ENCODE data around the gene STEAP2.

Gene STEAP2

DNA sequence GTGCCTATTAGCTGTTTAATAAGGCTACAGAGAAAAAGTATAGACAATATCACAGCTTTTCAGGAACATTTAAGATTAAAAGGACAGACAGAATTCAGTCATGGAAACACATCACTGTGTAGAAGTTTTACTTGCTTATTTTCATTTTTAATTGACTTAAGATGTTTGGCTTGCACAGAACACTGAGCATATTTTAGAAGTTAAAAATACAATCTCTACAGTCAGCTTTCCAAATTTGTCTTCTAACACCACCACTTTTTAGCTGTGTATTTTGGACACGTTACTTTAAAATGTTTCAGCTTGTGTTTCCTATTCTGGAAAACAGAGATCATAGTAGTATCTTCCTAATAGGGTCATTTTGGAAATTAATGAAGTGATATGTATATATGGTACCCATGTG is 45.2 kb downstream of the STEAP2 start:
- Histone ChIP-seq H3K9ac (ENCODE audit: low read depth, low read length) (no peak overlapping the region), H3K36me3 (ENCODE audit: insufficient read depth, low read depth, low read length) (no peaks in the 10 kb centered on the region), H3K4me1 (ENCODE audit: insufficient read depth, low read length) (no peaks in the 10 kb centered on the region), H3K27me3 (ENCODE audit: insufficient read depth, low read length) (no peaks in the 10 kb centered on the region), H3K9me3 (ENCODE audit: insufficient read depth, low read depth, low read length) (no peaks in the 10 kb centered on the region), H3K4me3 (ENCODE audit: low read length) (no peak overlapping the region), H3K27ac (ENCODE audit: low read length) (no peak overlapping the region)

DNA sequence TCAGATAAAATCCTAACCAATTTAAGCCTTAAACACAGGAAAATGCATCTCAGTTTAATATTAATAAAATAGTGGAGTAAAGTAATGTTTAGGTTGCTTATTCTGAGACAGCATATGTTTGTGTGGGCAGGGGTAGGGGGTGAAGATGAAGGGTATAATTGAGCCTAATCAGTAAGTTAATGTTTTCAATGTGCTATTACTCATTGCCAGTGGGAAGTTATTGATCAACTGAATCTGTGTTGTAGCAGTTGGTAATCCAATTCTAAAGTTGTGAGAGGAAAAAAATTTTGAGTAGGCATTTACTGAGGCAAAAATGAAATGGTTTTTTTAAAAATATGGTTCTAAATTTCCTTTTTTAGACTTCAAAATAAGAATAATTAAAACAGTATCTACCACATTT is 49.9 kb downstream of the STEAP2 start:
- Histone ChIP-seq H3K36me3 (ENCODE audit: insufficient read depth, low read depth, low read length) (no peaks in the 10 kb centered on the region), H3K9me3 (ENCODE audit: insufficient read depth, low read depth, low read length) (no peaks in the 10 kb centered on the region), H3K4me1 (ENCODE audit: insufficient read depth, low read length) (no peaks in the 10 kb centered on the region), H3K4me3 (ENCODE audit: low read length) (no peak overlapping the region), H3K9ac (ENCODE audit: low read depth, low read length) (no peak overlapping the region), H3K27me3 (ENCODE audit: insufficient read depth, low read length) (no peaks in the 10 kb centered on the region), H3K27ac (ENCODE audit: low read length) (no peak overlapping the region)

DNA sequence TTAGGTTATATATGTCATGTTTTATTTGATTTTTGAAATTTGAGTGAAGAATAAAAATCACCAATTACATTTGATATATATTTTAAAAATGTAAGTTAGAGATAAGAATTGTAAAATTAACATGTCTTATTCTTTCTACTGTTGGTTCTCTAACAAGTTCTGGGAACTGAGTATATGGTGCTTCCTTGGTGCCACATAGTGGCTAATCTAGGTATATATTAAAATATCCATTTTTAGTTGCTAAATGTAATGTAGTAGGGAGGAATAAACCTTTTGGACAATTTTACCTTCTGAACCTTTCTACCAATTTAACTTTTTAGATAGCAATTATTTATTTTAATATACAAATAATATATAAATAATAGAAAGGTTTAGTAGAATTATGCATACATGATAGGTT is 50.9 kb downstream of the STEAP2 start:
- H3K27me3 ChIP-seq (ENCODE audit: insufficient read depth, low read length) = no peaks in the 10 kb centered on the region
- H3K36me3 ChIP-seq (ENCODE audit: insufficient read depth, low read depth, low read length) = no peaks in the 10 kb centered on the region
- H3K27ac ChIP-seq (ENCODE audit: low read length) = no peak overlapping the region
- H3K9me3 ChIP-seq (ENCODE audit: insufficient read depth, low read depth, low read length) = no peaks in the 10 kb centered on the region
- H3K4me3 ChIP-seq (ENCODE audit: low read length) = no peak overlapping the region
- no peaks in the 10 kb centered on the region for H3K4me1 ChIP-seq (ENCODE audit: insufficient read depth, low read length)
- H3K9ac ChIP-seq (ENCODE audit: low read depth, low read length) = no peak overlapping the region

DNA sequence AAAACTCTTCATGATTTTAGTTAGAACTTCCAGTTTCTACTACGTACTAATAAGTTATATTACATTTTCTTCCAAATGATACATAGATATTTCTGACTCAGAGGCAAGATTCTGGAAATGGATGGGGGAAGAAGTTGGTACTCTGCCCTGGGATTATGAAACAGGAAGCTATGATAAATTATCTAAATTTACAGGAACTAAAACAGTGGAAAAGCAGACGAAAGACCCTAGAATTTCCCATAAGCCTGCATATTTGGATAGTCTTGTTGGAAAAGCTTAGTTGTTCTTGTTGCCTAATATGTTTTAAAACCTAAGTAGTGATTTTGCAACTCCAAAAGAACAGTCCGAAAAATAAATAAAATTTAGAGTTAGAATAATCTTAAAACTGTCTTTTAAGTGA is 55.3 kb downstream of the STEAP2 start:
- no peaks in the 10 kb centered on the region for H3K36me3 ChIP-seq (ENCODE audit: insufficient read depth, low read depth, low read length)
- H3K4me1 ChIP-seq (ENCODE audit: insufficient read depth, low read length) = no peaks in the 10 kb centered on the region
- no peak overlapping the region for H3K27ac ChIP-seq (ENCODE audit: low read length)
- no peak overlapping the region for H3K9ac ChIP-seq (ENCODE audit: low read depth, low read length)
- no peaks in the 10 kb centered on the region for H3K9me3 ChIP-seq (ENCODE audit: insufficient read depth, low read depth, low read length)
- H3K4me3 ChIP-seq (ENCODE audit: low read length) = no peak overlapping the region
- no peaks in the 10 kb centered on the region for H3K27me3 ChIP-seq (ENCODE audit: insufficient read depth, low read length)

DNA sequence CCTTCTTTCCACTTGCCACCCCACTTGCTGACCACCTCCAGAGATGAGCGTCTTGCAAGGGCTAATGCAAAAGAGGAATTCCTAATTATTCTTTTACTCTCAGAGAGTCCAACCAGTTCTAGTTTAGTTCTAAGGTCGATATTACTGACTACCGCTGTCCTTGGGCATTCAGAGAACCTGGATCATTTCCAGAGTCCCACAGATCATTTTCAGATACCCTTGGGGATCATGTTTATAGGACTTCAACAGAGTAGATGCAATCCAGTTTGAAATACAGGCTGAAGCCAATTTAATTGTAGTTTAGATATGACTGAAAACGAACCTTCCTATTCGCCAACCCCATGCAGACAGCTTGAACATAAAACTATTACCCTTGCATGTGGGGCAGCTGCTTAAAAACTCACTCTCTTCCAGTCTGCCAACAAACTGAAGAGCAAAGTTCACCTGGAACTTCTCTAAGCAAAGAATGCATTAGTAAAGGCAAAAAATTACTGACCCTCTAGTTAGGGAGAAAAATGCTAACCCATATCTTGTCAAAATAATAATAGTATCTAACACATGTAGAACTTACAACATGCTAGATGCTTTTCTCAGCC is 55.8 kb downstream of the STEAP2 start:
- Histone ChIP-seq H3K4me1 (ENCODE audit: insufficient read depth, low read length) (no peaks in the 10 kb centered on the region), H3K4me3 (ENCODE audit: low read length) (no peak overlapping the region), H3K9ac (ENCODE audit: low read depth, low read length) (no peak overlapping the region), H3K27me3 (ENCODE audit: insufficient read depth, low read length) (no peaks in the 10 kb centered on the region), H3K36me3 (ENCODE audit: insufficient read depth, low read depth, low read length) (no peaks in the 10 kb centered on the region), H3K9me3 (ENCODE audit: insufficient read depth, low read depth, low read length) (no peaks in the 10 kb centered on the region), H3K27ac (ENCODE audit: low read length) (no peak overlapping the region)

DNA sequence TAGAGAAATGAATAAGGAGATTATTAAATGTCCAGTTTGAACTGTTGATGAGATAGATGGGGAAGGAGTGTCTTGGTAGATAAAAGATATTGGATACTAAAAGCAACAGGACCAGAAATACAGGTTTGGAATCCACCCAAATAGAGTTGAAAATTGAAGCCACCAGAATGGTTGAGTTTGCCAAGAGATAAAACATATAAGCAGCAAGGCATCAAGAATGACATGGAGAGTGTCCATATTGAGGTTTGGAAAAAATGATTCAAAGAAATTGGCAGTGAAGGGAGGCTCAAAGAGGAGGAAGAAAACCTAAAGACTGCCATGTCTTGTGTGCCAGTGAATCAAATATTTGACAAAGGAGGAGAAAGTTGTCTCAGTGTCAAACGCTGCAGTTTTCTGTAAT is 57.6 kb downstream of the STEAP2 start:
- Histone ChIP-seq H3K9me3 (ENCODE audit: insufficient read depth, low read depth, low read length) (no peaks in the 10 kb centered on the region), H3K4me3 (ENCODE audit: low read length) (no peak overlapping the region), H3K4me1 (ENCODE audit: insufficient read depth, low read length) (no peaks in the 10 kb centered on the region), H3K27me3 (ENCODE audit: insufficient read depth, low read length) (no peaks in the 10 kb centered on the region), H3K27ac (ENCODE audit: low read length) (no peak overlapping the region), H3K36me3 (ENCODE audit: insufficient read depth, low read depth, low read length) (no peaks in the 10 kb centered on the region), H3K9ac (ENCODE audit: low read depth, low read length) (no peak overlapping the region)

DNA sequence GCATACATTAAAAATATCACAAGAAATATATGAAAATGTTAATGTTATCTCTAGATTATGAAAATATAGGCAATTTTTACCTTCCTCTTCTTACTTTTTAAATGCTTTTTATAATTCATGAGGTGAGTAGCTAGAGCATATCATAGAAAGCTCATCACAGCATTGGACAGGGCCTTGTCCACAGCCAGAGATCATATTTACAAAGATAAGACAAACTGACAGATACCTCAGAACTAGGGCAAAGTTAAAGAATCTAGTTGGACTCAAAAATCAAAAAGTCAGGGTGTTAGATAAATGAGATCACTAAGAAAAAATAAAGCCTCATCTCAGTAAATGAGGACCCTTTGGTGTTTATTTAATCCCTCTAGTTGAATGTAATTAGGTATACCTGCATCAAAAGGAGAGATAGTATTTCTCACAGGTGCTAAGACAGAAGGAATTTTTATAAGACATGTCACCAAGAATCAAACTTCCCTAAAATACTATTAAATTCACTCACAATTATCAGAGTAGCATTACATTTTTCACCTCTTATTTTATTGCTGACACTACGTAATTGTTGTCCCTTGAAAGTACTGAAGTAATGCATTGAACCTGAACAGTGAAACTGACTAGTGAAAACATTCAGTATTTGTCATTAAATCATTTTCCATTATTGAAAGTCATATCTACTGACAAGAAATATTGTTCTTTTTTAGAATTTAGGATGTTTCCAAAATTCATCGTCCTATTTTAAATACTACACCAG is 59.1 kb downstream of the STEAP2 start:
- Histone ChIP-seq H3K4me3 (ENCODE audit: low read length) (no peak overlapping the region), H3K9ac (ENCODE audit: low read depth, low read length) (no peak overlapping the region)

DNA sequence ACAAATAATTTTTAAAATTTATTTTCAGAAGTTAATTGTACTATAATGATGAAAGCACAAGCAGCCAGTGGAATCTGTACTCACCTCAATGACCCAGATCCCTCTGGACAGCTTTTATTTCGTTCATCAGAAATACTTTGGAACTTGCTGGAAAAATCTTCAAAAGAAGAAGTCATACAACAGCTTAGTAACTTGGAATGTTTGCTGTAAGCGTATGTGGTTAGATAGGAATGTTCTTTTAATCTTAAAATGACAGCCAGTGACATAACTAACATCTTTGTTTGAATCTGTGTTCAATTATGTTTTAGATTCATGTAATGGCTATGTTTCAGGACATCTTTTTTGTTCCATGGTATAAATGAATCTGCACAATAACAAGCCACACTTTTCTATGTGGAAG is 60.2 kb downstream of the STEAP2 start:
- no peak overlapping the region for H3K27ac ChIP-seq (ENCODE audit: low read length)
- no peak overlapping the region for H3K4me3 ChIP-seq (ENCODE audit: low read length)
- no peak overlapping the region for H3K9ac ChIP-seq (ENCODE audit: low read depth, low read length)
- no peaks in the 10 kb centered on the region for H3K36me3 ChIP-seq (ENCODE audit: insufficient read depth, low read depth, low read length)
- H3K27me3 ChIP-seq (ENCODE audit: insufficient read depth, low read length) = no peaks in the 10 kb centered on the region
- no peaks in the 10 kb centered on the region for H3K4me1 ChIP-seq (ENCODE audit: insufficient read depth, low read length)
- H3K9me3 ChIP-seq (ENCODE audit: insufficient read depth, low read depth, low read length) = no peaks in the 10 kb centered on the region

More for the DNA sequence above, 59.1 kb downstream of the STEAP2 start:
- no peaks in the 10 kb centered on the region for H3K9me3 ChIP-seq (ENCODE audit: insufficient read depth, low read depth, low read length)
- no peaks in the 10 kb centered on the region for H3K27me3 ChIP-seq (ENCODE audit: insufficient read depth, low read length)
- no peaks in the 10 kb centered on the region for H3K36me3 ChIP-seq (ENCODE audit: insufficient read depth, low read depth, low read length)
- H3K4me1 ChIP-seq (ENCODE audit: insufficient read depth, low read length) = no peaks in the 10 kb centered on the region
- H3K27ac ChIP-seq (ENCODE audit: low read length) = no peak overlapping the region

DNA sequence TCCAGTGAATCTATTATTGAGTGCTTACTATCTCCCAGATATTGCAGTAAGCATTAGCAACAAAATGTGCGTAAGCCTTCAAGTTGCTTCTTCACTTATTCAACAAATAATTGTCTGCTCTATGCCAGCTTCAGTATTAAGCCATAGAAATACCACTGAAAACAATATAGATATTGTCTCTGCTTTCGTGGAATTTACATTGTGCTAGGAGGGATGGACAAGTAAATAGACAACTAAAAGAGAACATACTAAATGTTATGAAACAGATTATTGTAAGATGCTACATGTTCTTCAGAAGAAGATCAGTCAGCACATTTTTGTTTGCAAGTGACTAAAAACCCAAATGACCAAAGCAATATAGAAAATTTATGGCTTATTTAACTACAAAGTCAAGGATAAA is 60.7 kb downstream of the STEAP2 start:
- Histone ChIP-seq H3K27ac (ENCODE audit: low read length) (no peak overlapping the region), H3K27me3 (ENCODE audit: insufficient read depth, low read length) (no peaks in the 10 kb centered on the region), H3K36me3 (ENCODE audit: insufficient read depth, low read depth, low read length) (no peaks in the 10 kb centered on the region), H3K4me1 (ENCODE audit: insufficient read depth, low read length) (no peaks in the 10 kb centered on the region), H3K4me3 (ENCODE audit: low read length) (no peak overlapping the region), H3K9me3 (ENCODE audit: insufficient read depth, low read depth, low read length) (no peaks in the 10 kb centered on the region), H3K9ac (ENCODE audit: low read depth, low read length) (no peak overlapping the region)

DNA sequence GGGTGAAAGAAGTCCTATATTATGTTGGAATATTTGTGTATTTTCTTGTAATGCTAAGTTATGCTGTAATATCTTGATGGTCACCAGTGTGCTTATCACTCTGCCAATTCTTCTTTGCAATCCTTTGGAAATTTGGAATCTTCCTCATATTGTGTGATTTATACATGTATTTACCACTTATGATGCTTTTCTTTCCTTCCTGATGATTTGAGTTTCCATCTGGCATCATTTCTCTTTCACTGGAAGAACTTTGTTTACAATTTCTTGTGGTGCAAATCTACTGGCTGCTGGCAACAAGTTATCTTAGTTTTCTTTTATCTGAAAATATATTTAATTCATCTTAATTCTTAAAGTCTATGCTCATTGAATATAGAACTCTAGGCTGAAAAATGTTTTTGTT is 62.6 kb downstream of the STEAP2 start:
- Histone ChIP-seq H3K36me3 (ENCODE audit: insufficient read depth, low read depth, low read length) (no peaks in the 10 kb centered on the region), H3K4me1 (ENCODE audit: insufficient read depth, low read length) (no peaks in the 10 kb centered on the region), H3K9ac (ENCODE audit: low read depth, low read length) (no peak overlapping the region), H3K9me3 (ENCODE audit: insufficient read depth, low read depth, low read length) (no peaks in the 10 kb centered on the region), H3K27ac (ENCODE audit: low read length) (no peak overlapping the region), H3K4me3 (ENCODE audit: low read length) (no peak overlapping the region), H3K27me3 (ENCODE audit: insufficient read depth, low read length) (no peaks in the 10 kb centered on the region)

DNA sequence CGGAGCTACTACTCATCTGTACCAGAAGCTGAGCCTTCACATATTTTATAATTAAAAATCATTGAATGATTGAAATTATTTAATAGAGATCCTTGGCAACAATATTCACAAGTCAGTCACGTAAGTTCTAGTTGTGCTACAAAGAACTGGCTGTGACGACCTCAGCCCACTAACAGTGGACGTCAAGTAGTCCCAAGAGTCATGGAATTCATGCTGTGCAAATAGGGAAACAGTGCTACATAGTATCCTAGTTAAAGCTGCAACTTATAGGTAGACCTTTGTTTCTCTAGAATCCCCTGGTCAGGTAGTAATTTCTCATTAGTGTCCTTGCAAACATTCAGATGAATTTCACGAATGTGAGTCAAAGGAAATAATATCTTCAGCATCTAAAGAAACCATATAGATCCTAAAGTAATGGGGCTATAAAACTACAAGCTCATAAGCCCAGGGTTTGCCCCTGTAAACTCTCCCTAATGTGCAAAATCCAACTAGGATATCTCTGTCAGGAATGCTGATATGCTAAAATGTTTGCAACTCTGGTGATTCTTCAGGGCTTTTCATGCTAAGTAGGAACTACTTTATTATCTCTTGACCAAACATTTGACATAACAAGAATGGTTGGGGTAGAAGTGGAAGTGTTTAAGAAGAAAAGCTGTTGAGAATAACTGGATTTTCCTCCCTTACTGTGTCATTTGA is 64.6 kb downstream of the STEAP2 start:
- Histone ChIP-seq H3K9me3 (ENCODE audit: insufficient read depth, low read depth, low read length) (no peaks in the 10 kb centered on the region), H3K9ac (ENCODE audit: low read depth, low read length) (no peak overlapping the region), H3K27me3 (ENCODE audit: insufficient read depth, low read length) (no peaks in the 10 kb centered on the region), H3K4me3 (ENCODE audit: low read length) (no peak overlapping the region), H3K36me3 (ENCODE audit: insufficient read depth, low read depth, low read length) (no peaks in the 10 kb centered on the region), H3K27ac (ENCODE audit: low read length) (no peak overlapping the region), H3K4me1 (ENCODE audit: insufficient read depth, low read length) (no peaks in the 10 kb centered on the region)
